Liver (tissue), 9 donors: ENCODE results near the gene TECTA. TPM values are rescaled to one million over a fixed set of nuclear protein-coding genes. Genes with fewer than 3 reads are reported as not detected.

Experiments
- DNase-seq: peaks from one replicate; pipeline ENCODE4 v3.0.0-alpha.2; 2017; ENCODE audit warnings: low spot score
- H3K27ac ChIP-seq, 2 donors: one replicate each; pipeline ENCODE4 v1.7.0; 2013; ENCODE audit warnings: inconsistent platforms in 2 of 2, low read length in 2 of 2, control low read depth in 1 of 2, low read depth in 1 of 2, mild to moderate bottlenecking in 1 of 2
- H3K27me3 ChIP-seq, 4 donors: one replicate each; pipeline versions ENCODE4 v1.6.1 to v1.7.0; 2013; ENCODE audit warnings: low read length in 3 of 4, inconsistent platforms in 1 of 4, mild to moderate bottlenecking in 1 of 4, moderate library complexity in 1 of 4; ENCODE audit not compliant: control insufficient read depth in 4 of 4, insufficient read depth in 4 of 4
- H3K36me3 ChIP-seq, 4 donors: one replicate each; pipeline versions ENCODE4 v1.6.1 to v1.7.0; 2013; ENCODE audit warnings: low read length in 3 of 4, mild to moderate bottlenecking in 3 of 4, low read depth in 1 of 4, moderate library complexity in 1 of 4; ENCODE audit not compliant: control insufficient read depth in 4 of 4, insufficient read depth in 3 of 4
- H3K4me1 ChIP-seq, 4 donors: one replicate each; pipeline versions ENCODE4 v1.6.1 to v1.7.0; 2013; ENCODE audit warnings: low read length in 3 of 4, mild to moderate bottlenecking in 3 of 4, moderate library complexity in 1 of 4; ENCODE audit not compliant: control insufficient read depth in 4 of 4, insufficient read depth in 4 of 4
- H3K4me3 ChIP-seq, 3 donors: one replicate each; pipeline versions ENCODE4 v1.6.1 to v1.7.0; 2013; ENCODE audit warnings: low read length in 3 of 3, control low read depth in 1 of 3, low read depth in 1 of 3, mild to moderate bottlenecking in 1 of 3
- H3K9ac ChIP-seq, 2 donors: one replicate each; pipeline ENCODE4 v1.7.0; 2013; ENCODE audit warnings: low read length in 2 of 2, mild to moderate bottlenecking in 2 of 2, moderate library complexity in 2 of 2, control low read depth in 1 of 2, low read depth in 1 of 2
- H3K9me3 ChIP-seq, 4 donors: one replicate each; pipeline versions ENCODE4 v1.6.1 to v1.7.0; 2013; ENCODE audit warnings: low read length in 3 of 4; ENCODE audit not compliant: control insufficient read depth in 4 of 4
- ATF3 ChIP-seq: IDR thresholded peaks from 2 replicates; pipeline ENCODE4 v1.6.1; 2016; ENCODE audit warnings: antibody characterized with exemption
- CTCF ChIP-seq: fragments of 150-350 bp; IDR thresholded peaks from 2 replicates; pipeline ENCODE4 v1.5.1; 2017; ENCODE audit warnings: improper control_type of control experiment, low read depth, low read length; ENCODE audit not compliant: missing input control
- EGR1 ChIP-seq, 2 donors: IDR thresholded peaks; 2 replicates each; pipeline ENCODE4 v1.6.1; 2016 to 2018; ENCODE audit warnings: antibody characterized with exemption in 2 of 2, low read depth in 2 of 2
- FOXA1 ChIP-seq: IDR thresholded peaks from 2 replicates; pipeline ENCODE4 v1.6.1; 2016; ENCODE audit warnings: antibody characterized with exemption
- FOXA2 ChIP-seq: IDR thresholded peaks from 2 replicates; pipeline ENCODE4 v1.6.1; 2016; ENCODE audit warnings: antibody characterized with exemption
- GABPA ChIP-seq, 2 donors: IDR thresholded peaks in 1 of 2; conservative IDR thresholded peaks in 1 of 2; 2 replicates each; pipeline ENCODE4 v1.6.1; 2016; ENCODE audit warnings: antibody characterized with exemption in 2 of 2, mild to moderate bottlenecking in 1 of 2, moderate library complexity in 1 of 2
- HNF4A ChIP-seq, 2 donors: conservative IDR thresholded peaks; 2 replicates each; pipeline ENCODE4 v1.6.1; 2016; ENCODE audit warnings: antibody characterized with exemption in 2 of 2, mild to moderate bottlenecking in 2 of 2
- HNF4G ChIP-seq: IDR thresholded peaks from 2 replicates; pipeline ENCODE4 v1.6.1; 2016; ENCODE audit warnings: antibody characterized with exemption
- JUND ChIP-seq, 2 donors: IDR thresholded peaks; 2 replicates each; pipeline ENCODE4 v1.6.1; 2016; ENCODE audit warnings: antibody characterized with exemption in 2 of 2
- MAX ChIP-seq: IDR thresholded peaks from 2 replicates; pipeline ENCODE4 v1.6.1; 2016; ENCODE audit warnings: antibody characterized with exemption
- NR2F2 ChIP-seq: IDR thresholded peaks from 2 replicates; pipeline ENCODE4 v1.6.1; 2016; ENCODE audit warnings: antibody characterized with exemption
- RAD21 ChIP-seq, 2 donors: IDR thresholded peaks; 2 replicates each; pipeline ENCODE4 v1.6.1; 2016; ENCODE audit warnings: antibody characterized with exemption in 2 of 2, mild to moderate bottlenecking in 2 of 2
- REST ChIP-seq: IDR thresholded peaks from 2 replicates; pipeline ENCODE4 v1.6.1; 2016; ENCODE audit warnings: antibody characterized with exemption, mild to moderate bottlenecking
- RXRA ChIP-seq, 2 donors: IDR thresholded peaks; 2 replicates each; pipeline ENCODE4 v1.6.1; 2017 to 2018; ENCODE audit warnings: antibody characterized with exemption in 2 of 2, mild to moderate bottlenecking in 1 of 2
- SP1 ChIP-seq: IDR thresholded peaks from 2 replicates; pipeline ENCODE4 v1.6.1; 2018; ENCODE audit warnings: antibody characterized with exemption, mild to moderate bottlenecking
- TAF1 ChIP-seq: conservative IDR thresholded peaks from 2 replicates; pipeline ENCODE4 v1.6.1; 2016; ENCODE audit warnings: antibody characterized with exemption, mild to moderate bottlenecking
- YY1 ChIP-seq: IDR thresholded peaks from 2 replicates; pipeline ENCODE4 v1.6.1; 2016; ENCODE audit warnings: antibody characterized with exemption, mild to moderate bottlenecking
- ZBTB33 ChIP-seq: IDR thresholded peaks from 2 replicates; pipeline ENCODE4 v1.6.1; 2016; ENCODE audit warnings: antibody characterized with exemption
- WGBS: extraction: QIAGEN DNeasy Blood & Tissue Kit; methylation state at CpG from one replicate; pipeline ENCODE4 v1.1.7; 2013; 5-methylcytosine and 5-hydroxymethylcytosine counted together
- polyA plus RNA-seq, 2 donors: library from polyadenylated mRNA; stranded (reverse) in 1 of 2; unstranded in 1 of 2; fragments of 200-250 nt in 1 of 2; fragments of >200 nt in 1 of 2; fragmentation: Nextera tagmentation in 1 of 2; extraction: Ambion mirVana in 1 of 2; gene quantifications; one replicate each; pipeline versions ENCODE4 v1.2.1 to v1.2.3, GENCODE V29; 2013 to 2015
- total RNA-seq, 2 donors: library from RNA; depleted of rRNA; stranded (reverse); fragments of >200 nt; gene quantifications; one replicate each; pipeline ENCODE4 v1.2.3, GENCODE V29; 2014
- donor health status: healthy.
- donor health status: healthy.
- donor health status: healthy.
- donor health status: healthy.
- donor health status: healthy.

TECTA gene
- total and polyA plus RNA-seq, 4 donors: 0.46 to 2.4 (median 0.73) TPM

- Histone ChIP-seq H3K27ac (no peak overlapping the region), H3K4me3 (no peak overlapping the region), H3K27me3 (no peaks in the 10 kb centered on the region), H3K4me1 (peaks cover 2 to 47% (median 35%) of the 10 kb centered on the region in 4 donors), H3K9me3 (no peaks in the 10 kb centered on the region), H3K9ac (no peak overlapping the region), H3K36me3 (peaks cover 0 to 12% (median 3%) of the 10 kb centered on the region in 4 donors)
- no peak for DNase-seq
- WGBS: 93% methylated on average over 4 of the region's 4 CpGs
- TF ChIP-seq TAF1: no peak
- TF ChIP-seq REST: no peak
- TF ChIP-seq HNF4A (conservative IDR thresholded peaks at IDR 0.05): no peak
- TF ChIP-seq RXRA (IDR thresholded peaks at IDR 0.05): no peak
- TF ChIP-seq HNF4G: no peak
- TF ChIP-seq RAD21 (IDR thresholded peaks at IDR 0.05): no peak
- TF ChIP-seq YY1: no peak
- TF ChIP-seq EGR1 (IDR thresholded peaks at IDR 0.05; ENCODE audit: low read depth in 2 of 2): no peak
- TF ChIP-seq FOXA2: no peak
- TF ChIP-seq ZBTB33: no peak
Observed at GRCh38 chr11:121086866-121087265, 14.2 kb upstream of the TECTA start.

- Histone ChIP-seq H3K9ac (no peak overlapping the region), H3K4me3 (no peak overlapping the region), H3K27me3 (no peaks in the 10 kb centered on the region), H3K9me3 (no peaks in the 10 kb centered on the region), H3K4me1 (peaks cover 2 to 47% (median 35%) of the 10 kb centered on the region in 4 donors), H3K27ac (peak overlapping the region; percentile 17 to 25), H3K36me3 (peaks cover 0 to 12% (median 3%) of the 10 kb centered on the region in 4 donors)
- peak; percentile 28 for TF ChIP-seq FOXA1
- TF ChIP-seq RXRA (IDR thresholded peaks at IDR 0.05): peak in 1 of 2 donors; percentile 49
- no peak for TF ChIP-seq ATF3
- no peak for TF ChIP-seq JUND (IDR thresholded peaks at IDR 0.05)
- TF ChIP-seq HNF4A (conservative IDR thresholded peaks at IDR 0.05): peak; percentile 44 to 47
- peak; percentile 53 for TF ChIP-seq YY1
- peak; percentile 21 for TF ChIP-seq MAX
- TF ChIP-seq NR2F2: no peak
- no peak for TF ChIP-seq HNF4G
- no peak for TF ChIP-seq TAF1
- TF ChIP-seq RAD21 (IDR thresholded peaks at IDR 0.05): peak in 1 of 2 donors; percentile 4
- TF ChIP-seq GABPA (IDR thresholded peaks at IDR 0.05 in 1 of 2, conservative IDR thresholded peaks at IDR 0.05 in 1 of 2): no peak
- peak; percentile 72 for TF ChIP-seq FOXA2
- TF ChIP-seq EGR1 (IDR thresholded peaks at IDR 0.05; ENCODE audit: low read depth in 2 of 2): no peak
- no peak for TF ChIP-seq CTCF
- no peak for TF ChIP-seq ZBTB33
- peak; percentile 24 for TF ChIP-seq SP1
- no peak for TF ChIP-seq REST
- WGBS: 68% methylated on average over 1 of the region's 1 CpG
- DNase-seq: no peak
Observed at GRCh38 chr11:121089566-121089965, 11.5 kb upstream of the TECTA start.
